Measurements from ENCODE around the gene CPE.

- TF ChIP-seq CTCF (IDR thresholded peaks at IDR 0.05; ENCODE audit: extremely low read depth in 1 of 2, insufficient read depth in 1 of 2, low read depth in 1 of 2, low read length in 2 of 2) (no peak), EZH2 (IDR thresholded peaks at IDR 0.05; ENCODE audit: borderline replicate concordance, low read depth, low read length, severe bottlenecking) (no peak)
Observed at GRCh38 chr4:165332502-165332901, 46.3 kb upstream of the CPE start.

Measured in endothelial cell of umbilical vein (primary cell).